GM12864 (cell line): ENCODE data around the gene RPS16.

ENCODE experiments used
- DNase-seq: peaks from one replicate; pipeline ENCODE4 v3.0.0-alpha.2; 2011; ENCODE audit warnings: low read depth
- H3K4me3 ChIP-seq: 2 replicates; pipeline ENCODE4 v1.5.1; 2011; ENCODE audit warnings: mild to moderate bottlenecking, low read depth, low read length, control low read depth
- CTCF ChIP-seq: IDR thresholded peaks from 2 replicates; pipeline ENCODE4 v1.5.1; 2011; ENCODE audit warnings: low read depth, mild to moderate bottlenecking, moderate library complexity, low read length, control low read depth, inconsistent platforms; ENCODE audit errors: missing control alignments

RPS16 gene

GRCh38 chr19:39426170-39426569 lies 9.6 kb downstream of the RPS16 start:
- DNase-seq = no peak
- no peak for TF ChIP-seq CTCF
- H3K4me3 ChIP-seq = no peak overlapping the region

- no peak overlapping the region for H3K4me3 ChIP-seq
- TF ChIP-seq CTCF = no peak
- DNase-seq = no peak
These were observed 10.0 kb downstream of the RPS16 start for GRCh38 chr19:39425744-39426143.

GRCh38 chr19:39424934-39425333 lies 10.8 kb downstream of the RPS16 start:
- no peak overlapping the region for H3K4me3 ChIP-seq
- no peak for TF ChIP-seq CTCF
- DNase-seq = no peak

GRCh38 chr19:39423258-39424086 lies 12.3 kb downstream of the RPS16 start:
- no peak for DNase-seq
- TF ChIP-seq CTCF = no peak
- no peak overlapping the region for H3K4me3 ChIP-seq

GRCh38 chr19:39422020-39422419 lies 13.7 kb downstream of the RPS16 start:
- no peak for TF ChIP-seq CTCF
- H3K4me3 ChIP-seq = no peak overlapping the region
- no peak for DNase-seq

- DNase-seq = no peak
- no peak overlapping the region for H3K4me3 ChIP-seq
- TF ChIP-seq CTCF = no peak
These were observed 15.0 kb downstream of the RPS16 start for GRCh38 chr19:39420769-39421168.

- H3K4me3 ChIP-seq = no peak overlapping the region
- DNase-seq = no peak
- TF ChIP-seq CTCF = no peak
These were observed 16.7 kb downstream of the RPS16 start for GRCh38 chr19:39419003-39419402.
